ENCODE results near the gene TFDP1. TPM values are rescaled to one million over a fixed set of nuclear protein-coding genes. Genes with fewer than 3 reads are reported as not detected.

The TFDP1 gene
- polyA plus RNA-seq, 1 of the 3 experiments (the other 2 are of a cell fraction), result 76.7 TPM

DNA sequence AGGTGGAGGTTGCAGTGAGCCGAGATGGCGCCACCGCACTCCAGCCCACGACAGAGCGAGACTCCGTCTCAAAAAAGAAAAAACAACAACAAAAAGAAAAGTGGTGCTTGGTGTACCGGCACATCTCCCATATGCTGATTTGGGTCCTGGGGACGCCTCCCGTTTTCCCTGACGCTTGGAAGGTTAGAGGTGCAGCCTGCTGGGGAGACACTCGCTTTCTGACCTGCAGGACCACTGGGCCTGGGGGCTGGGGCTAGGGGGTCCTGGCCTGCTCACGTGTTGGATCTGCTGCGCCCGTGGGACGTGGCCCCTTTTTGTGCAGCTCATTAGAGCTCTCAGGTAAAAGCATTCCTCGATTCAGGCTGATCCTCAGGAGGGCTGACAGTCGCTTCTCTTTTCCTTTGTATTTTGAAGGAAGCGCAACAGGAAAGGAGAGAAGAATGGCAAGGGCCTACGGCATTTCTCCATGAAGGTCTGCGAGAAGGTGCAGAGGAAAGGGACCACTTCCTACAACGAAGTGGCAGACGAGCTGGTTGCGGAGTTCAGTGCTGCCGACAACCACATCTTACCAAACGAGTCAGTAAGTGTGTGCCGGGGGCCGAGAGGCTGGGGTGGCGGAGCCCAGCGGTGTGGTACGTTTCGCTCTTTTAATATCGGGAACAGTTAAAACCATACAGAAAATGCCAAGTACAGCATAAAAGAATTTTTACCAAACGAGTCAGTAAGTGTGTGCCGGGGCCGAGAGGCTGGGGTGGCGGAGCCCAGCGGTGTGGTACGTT, 48.3 kb downstream of the TFDP1 start:
- Histone ChIP-seq H3K4me1 (ENCODE audit: control insufficient read depth in 1 of 2, insufficient read depth in 2 of 2, low read depth in 1 of 2, low read length in 1 of 2) (no peaks in the 10 kb centered on the region), H3K27me3 (ENCODE audit: insufficient read depth) (no peaks in the 10 kb centered on the region), H3K9me2 (no peaks in the 10 kb centered on the region), H3K27ac (ENCODE audit: low read depth in 2 of 2, low read length in 1 of 2) (no peak overlapping the region), H3K79me2 (ENCODE audit: insufficient read depth) (peaks cover 17% of the 10 kb centered on the region), H3K9me3 (no peaks in the 10 kb centered on the region), H3F3A (replicated peaks; ENCODE audit: insufficient read depth) (no peaks in the 10 kb centered on the region), H4K20me1 (ENCODE audit: insufficient read depth) (0 out of 2 replicates have a peak, but pooled peaks cover 15% of the 10 kb centered on the region), H3K36me3 (replicated peaks in 1 of 2; ENCODE audit: control insufficient read depth in 1 of 2, insufficient read depth in 2 of 2, low read length in 1 of 2) (peaks cover 15 to 68% of the 10 kb centered on the region in 2 experiments), H3K9ac (no peak overlapping the region), H3K4me2 (no peak overlapping the region), H2AFZ (ENCODE audit: low read depth) (no peak overlapping the region), H3K4me3 (ENCODE audit: low read depth in 2 of 2, low read length in 1 of 2) (no peak overlapping the region)
- 96% methylated on average over 37 of the region's 38 CpGs for WGBS (ENCODE audit: low lambda C conversion rate)
- DNase-seq, result no peak
- TF ChIP-seq EP300 (IDR thresholded peaks at IDR 0.05; ENCODE audit: borderline replicate concordance in 1 of 2, low read depth in 1 of 2, low read length in 1 of 2) (no peak), NFIC (IDR thresholded peaks at IDR 0.05; ENCODE audit: borderline replicate concordance) (no peak), FOXJ3 (CRISPR knock-in tag; IDR thresholded peaks at IDR 0.05) (no peak), POLR2AphosphoS5 (IDR thresholded peaks at IDR 0.05; ENCODE audit: low read depth, low read length) (no peak), JUND (IDR thresholded peaks at IDR 0.05) (no peak), YY1 (IDR thresholded peaks at IDR 0.05; ENCODE audit: low read depth) (no peak), MEF2A (IDR thresholded peaks at IDR 0.05; ENCODE audit: borderline replicate concordance, low read depth) (no peak), TEAD4 (IDR thresholded peaks at IDR 0.05; ENCODE audit: borderline replicate concordance, insufficient read depth) (no peak), RAD21 (IDR thresholded peaks at IDR 0.05; ENCODE audit: low read length) (no peak)
- TF ChIP-seq, protein P1, sequence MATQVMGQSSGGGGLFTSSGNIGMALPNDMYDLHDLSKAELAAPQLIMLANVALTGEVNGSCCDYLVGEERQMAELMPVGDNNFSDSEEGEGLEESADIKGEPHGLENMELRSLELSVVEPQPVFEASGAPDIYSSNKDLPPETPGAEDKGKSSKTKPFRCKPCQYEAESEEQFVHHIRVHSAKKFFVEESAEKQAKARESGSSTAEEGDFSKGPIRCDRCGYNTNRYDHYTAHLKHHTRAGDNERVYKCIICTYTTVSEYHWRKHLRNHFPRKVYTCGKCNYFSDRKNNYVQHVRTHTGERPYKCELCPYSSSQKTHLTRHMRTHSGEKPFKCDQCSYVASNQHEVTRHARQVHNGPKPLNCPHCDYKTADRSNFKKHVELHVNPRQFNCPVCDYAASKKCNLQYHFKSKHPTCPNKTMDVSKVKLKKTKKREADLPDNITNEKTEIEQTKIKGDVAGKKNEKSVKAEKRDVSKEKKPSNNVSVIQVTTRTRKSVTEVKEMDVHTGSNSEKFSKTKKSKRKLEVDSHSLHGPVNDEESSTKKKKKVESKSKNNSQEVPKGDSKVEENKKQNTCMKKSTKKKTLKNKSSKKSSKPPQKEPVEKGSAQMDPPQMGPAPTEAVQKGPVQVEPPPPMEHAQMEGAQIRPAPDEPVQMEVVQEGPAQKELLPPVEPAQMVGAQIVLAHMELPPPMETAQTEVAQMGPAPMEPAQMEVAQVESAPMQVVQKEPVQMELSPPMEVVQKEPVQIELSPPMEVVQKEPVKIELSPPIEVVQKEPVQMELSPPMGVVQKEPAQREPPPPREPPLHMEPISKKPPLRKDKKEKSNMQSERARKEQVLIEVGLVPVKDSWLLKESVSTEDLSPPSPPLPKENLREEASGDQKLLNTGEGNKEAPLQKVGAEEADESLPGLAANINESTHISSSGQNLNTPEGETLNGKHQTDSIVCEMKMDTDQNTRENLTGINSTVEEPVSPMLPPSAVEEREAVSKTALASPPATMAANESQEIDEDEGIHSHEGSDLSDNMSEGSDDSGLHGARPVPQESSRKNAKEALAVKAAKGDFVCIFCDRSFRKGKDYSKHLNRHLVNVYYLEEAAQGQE (IDR thresholded peaks at IDR 0.05; ENCODE audit: low read depth, low read length), result no peak
- TF ChIP-seq, protein P2, sequence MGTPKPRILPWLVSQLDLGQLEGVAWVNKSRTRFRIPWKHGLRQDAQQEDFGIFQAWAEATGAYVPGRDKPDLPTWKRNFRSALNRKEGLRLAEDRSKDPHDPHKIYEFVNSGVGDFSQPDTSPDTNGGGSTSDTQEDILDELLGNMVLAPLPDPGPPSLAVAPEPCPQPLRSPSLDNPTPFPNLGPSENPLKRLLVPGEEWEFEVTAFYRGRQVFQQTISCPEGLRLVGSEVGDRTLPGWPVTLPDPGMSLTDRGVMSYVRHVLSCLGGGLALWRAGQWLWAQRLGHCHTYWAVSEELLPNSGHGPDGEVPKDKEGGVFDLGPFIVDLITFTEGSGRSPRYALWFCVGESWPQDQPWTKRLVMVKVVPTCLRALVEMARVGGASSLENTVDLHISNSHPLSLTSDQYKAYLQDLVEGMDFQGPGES (IDR thresholded peaks at IDR 0.05; ENCODE audit: low read depth, low read length), result no peak
- TF ChIP-seq, protein P3, sequence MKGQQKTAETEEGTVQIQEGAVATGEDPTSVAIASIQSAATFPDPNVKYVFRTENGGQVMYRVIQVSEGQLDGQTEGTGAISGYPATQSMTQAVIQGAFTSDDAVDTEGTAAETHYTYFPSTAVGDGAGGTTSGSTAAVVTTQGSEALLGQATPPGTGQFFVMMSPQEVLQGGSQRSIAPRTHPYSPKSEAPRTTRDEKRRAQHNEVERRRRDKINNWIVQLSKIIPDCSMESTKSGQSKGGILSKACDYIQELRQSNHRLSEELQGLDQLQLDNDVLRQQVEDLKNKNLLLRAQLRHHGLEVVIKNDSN (IDR thresholded peaks at IDR 0.05; ENCODE audit: borderline replicate concordance, low read depth), result no peak
- CTCF ChIA-PET, result no interaction called here
- POLR2A ChIA-PET, result no interaction called here

All from SK-N-SH (cell line).